Measurements from ENCODE around the gene CDH1. TPM values are rescaled to one million over a fixed set of nuclear protein-coding genes. Genes with fewer than 3 reads are reported as not detected.

Gene CDH1
- total RNA-seq, 3 donors from 2014 or later (not counting 1 experiment from before 2014, with no cell fraction given): 0.50 TPM; not detected in 2

DNA sequence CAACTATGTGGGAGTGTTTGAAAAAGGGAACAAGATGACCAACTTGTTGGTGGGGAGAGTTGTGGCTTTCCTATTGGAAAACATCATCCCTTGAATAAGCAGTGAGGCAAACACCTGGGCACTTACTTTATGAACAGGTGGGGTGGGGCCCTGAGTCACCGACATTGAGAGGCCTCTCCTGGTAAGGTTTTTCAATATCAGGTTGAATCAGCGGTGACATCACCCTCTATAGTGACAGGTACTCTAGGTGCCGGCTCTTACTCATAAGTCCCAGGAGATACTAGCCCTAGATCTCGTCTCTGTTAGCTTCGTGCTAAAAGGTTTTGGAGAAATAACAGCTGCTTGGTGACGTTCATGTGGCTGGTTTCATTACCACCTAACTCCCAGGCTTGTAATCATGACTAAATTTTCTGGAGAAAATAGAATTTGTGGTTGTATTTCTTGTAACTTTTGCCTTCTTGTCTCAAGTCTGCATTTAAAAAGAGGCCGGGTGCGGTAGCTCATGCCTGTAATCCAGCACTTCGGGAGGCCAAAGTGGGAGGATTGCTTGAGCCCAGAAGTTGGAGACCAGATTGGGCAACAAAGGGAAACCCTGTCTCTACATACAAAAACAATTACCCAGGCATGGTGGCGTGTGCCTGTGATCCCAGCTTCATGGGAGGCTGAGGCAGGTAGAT is 19.3 kb downstream of the CDH1 start:
- H3K4me3 ChIP-seq (ENCODE audit: low read length): no peak overlapping the region
- no peaks in the 10 kb centered on the region for H3K27me3 Mint-ChIP-seq (ENCODE audit: low read depth in 2 of 2)
- H3K27ac ChIP-seq (ENCODE audit: low read length): no peak overlapping the region
- H3K9me3 Mint-ChIP-seq: no peaks in the 10 kb centered on the region
- H3K36me3 Mint-ChIP-seq: no peaks in the 10 kb centered on the region
- H3K27me3 ChIP-seq (ENCODE audit: control insufficient read depth, insufficient read depth, low read length): no peaks in the 10 kb centered on the region
- H3K27ac Mint-ChIP-seq: no peak overlapping the region
- no peak overlapping the region for H3K4me3 Mint-ChIP-seq
- DNase-seq: peak in 1 of 2 donors; percentile 25
- peaks cover 18% of the 10 kb centered on the region for H3K4me1 ChIP-seq (ENCODE audit: control insufficient read depth, insufficient read depth, low read length)
- intact Hi-C loops (cut with micrococcal nuclease): no loop called here
- H3K4me1 Mint-ChIP-seq: peaks cover 8 to 15% of the 10 kb centered on the region in 2 donors
- 57% methylated on average over 10 of the region's 10 CpGs for WGBS (ENCODE audit: insufficient coverage)
- H3K9me3 ChIP-seq (ENCODE audit: control insufficient read depth, insufficient read depth, low read length): no peaks in the 10 kb centered on the region
- no peak for ATAC-seq
- H3K36me3 ChIP-seq (ENCODE audit: control insufficient read depth, insufficient read depth, low read length): no peaks in the 10 kb centered on the region
- TF ChIP-seq, protein P1, sequence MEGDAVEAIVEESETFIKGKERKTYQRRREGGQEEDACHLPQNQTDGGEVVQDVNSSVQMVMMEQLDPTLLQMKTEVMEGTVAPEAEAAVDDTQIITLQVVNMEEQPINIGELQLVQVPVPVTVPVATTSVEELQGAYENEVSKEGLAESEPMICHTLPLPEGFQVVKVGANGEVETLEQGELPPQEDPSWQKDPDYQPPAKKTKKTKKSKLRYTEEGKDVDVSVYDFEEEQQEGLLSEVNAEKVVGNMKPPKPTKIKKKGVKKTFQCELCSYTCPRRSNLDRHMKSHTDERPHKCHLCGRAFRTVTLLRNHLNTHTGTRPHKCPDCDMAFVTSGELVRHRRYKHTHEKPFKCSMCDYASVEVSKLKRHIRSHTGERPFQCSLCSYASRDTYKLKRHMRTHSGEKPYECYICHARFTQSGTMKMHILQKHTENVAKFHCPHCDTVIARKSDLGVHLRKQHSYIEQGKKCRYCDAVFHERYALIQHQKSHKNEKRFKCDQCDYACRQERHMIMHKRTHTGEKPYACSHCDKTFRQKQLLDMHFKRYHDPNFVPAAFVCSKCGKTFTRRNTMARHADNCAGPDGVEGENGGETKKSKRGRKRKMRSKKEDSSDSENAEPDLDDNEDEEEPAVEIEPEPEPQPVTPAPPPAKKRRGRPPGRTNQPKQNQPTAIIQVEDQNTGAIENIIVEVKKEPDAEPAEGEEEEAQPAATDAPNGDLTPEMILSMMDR (IDR thresholded peaks at IDR 0.05): no peak

DNA sequence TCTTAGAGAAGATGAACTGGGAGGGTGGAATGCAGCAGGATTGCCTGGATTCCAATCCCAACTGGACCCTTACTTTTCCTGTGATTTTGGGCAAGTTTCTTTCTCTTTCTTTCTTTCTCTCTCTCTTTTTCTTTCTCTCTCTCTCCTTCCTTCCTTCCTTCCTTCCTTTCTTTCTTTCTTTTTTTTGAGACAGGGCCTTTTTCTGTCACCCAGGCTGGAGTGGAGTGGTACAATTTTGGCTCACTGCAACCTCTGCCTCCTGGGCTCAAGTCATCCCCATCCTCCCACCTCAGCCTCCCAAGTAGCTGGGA is 20.5 kb downstream of the CDH1 start:
- Histone ChIP-seq H3K27me3 (ENCODE audit: control insufficient read depth, insufficient read depth, low read length) (no peaks in the 10 kb centered on the region), H3K9me3 (ENCODE audit: control insufficient read depth, insufficient read depth, low read length) (no peaks in the 10 kb centered on the region), H3K36me3 (ENCODE audit: control insufficient read depth, insufficient read depth, low read length) (no peaks in the 10 kb centered on the region), H3K27ac (ENCODE audit: low read length) (no peak overlapping the region), H3K4me1 (ENCODE audit: control insufficient read depth, insufficient read depth, low read length) (peaks cover 8% of the 10 kb centered on the region), H3K4me3 (ENCODE audit: low read length) (no peak overlapping the region)
- Mint-ChIP-seq H3K27ac (no peak overlapping the region), H3K36me3 (no peaks in the 10 kb centered on the region), H3K4me3 (no peak overlapping the region), H3K9me3 (no peaks in the 10 kb centered on the region), H3K4me1 (peaks cover 3 to 8% of the 10 kb centered on the region in 2 donors), H3K27me3 (ENCODE audit: low read depth in 2 of 2) (no peaks in the 10 kb centered on the region)
- TF ChIP-seq, protein P1 (IDR thresholded peaks at IDR 0.05): no peak
- DNase-seq (no peak), ATAC-seq (no peak)
- intact Hi-C loops (cut with micrococcal nuclease): no loop called here

DNA sequence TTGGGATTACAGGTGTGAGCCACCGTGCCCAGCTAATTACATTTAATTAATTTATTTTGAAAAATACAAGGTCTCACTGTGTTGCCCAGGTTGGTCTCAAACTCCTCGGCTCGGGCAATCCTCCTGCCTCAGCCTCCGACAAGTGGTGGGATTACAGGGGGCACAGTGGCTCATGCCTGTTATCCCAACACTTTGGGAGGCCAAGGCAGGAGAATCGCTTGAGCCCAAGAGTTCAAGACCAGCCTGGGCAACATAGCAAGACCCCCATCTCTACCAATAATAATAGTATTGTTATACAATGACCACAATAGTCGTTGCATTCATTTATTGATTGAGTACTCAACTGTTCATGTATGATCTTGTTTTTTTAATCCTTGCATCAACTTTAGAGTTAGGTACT is 22.0 kb downstream of the CDH1 start:
- intact Hi-C loops (cut with micrococcal nuclease): no loop called here
- Mint-ChIP-seq H3K9me3 (no peaks in the 10 kb centered on the region), H3K4me1 (peaks cover 0 to 6% of the 10 kb centered on the region in 2 donors), H3K36me3 (no peaks in the 10 kb centered on the region), H3K27me3 (ENCODE audit: low read depth in 2 of 2) (peaks cover 0 to 4% of the 10 kb centered on the region in 2 donors), H3K4me3 (no peak overlapping the region), H3K27ac (no peak overlapping the region)
- WGBS (ENCODE audit: insufficient coverage): 98% methylated on average over 4 of the region's 6 CpGs
- H3K4me3 ChIP-seq (ENCODE audit: low read length): no peak overlapping the region
- H3K9me3 ChIP-seq (ENCODE audit: control insufficient read depth, insufficient read depth, low read length): no peaks in the 10 kb centered on the region
- TF ChIP-seq, protein P1 (IDR thresholded peaks at IDR 0.05): no peak
- H3K27ac ChIP-seq (ENCODE audit: low read length): no peak overlapping the region
- no peaks in the 10 kb centered on the region for H3K27me3 ChIP-seq (ENCODE audit: control insufficient read depth, insufficient read depth, low read length)
- ATAC-seq (no peak), DNase-seq (no peak)
- H3K4me1 ChIP-seq (ENCODE audit: control insufficient read depth, insufficient read depth, low read length): no peaks in the 10 kb centered on the region
- no peaks in the 10 kb centered on the region for H3K36me3 ChIP-seq (ENCODE audit: control insufficient read depth, insufficient read depth, low read length)

DNA sequence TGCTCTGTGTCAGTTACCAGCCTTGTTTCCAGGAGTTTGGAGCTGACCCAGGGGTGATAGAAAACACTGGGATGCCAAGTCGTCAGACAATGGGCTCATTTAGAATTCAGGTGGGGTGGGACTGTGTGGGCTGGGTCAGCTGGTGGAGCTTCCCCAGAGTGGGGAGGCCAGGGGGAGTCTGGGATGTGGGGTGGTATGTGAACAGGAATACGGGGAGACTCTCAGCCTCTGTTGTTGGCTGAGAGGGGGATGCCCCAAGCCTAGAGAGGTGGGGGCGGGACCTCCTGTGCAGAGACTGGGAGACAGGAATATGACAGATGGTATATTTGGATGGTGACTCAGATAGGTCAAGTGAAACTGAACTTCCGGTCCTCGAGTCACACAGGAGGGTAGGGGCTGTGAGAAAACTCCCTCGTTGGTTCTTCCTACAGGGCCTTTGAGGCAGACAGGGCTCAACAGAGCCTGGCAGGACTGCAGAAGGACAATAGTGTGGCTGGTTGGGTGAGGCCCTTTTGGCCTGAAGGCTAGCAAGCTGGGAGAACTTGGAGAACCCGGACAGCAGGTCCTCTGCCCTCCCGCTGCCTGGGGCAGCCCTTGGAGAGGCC is 23.7 kb downstream of the CDH1 start:
- H3K4me1 ChIP-seq (ENCODE audit: control insufficient read depth, insufficient read depth, low read length): no peaks in the 10 kb centered on the region
- Mint-ChIP-seq H3K4me1 (peaks cover 0 to 6% of the 10 kb centered on the region in 2 donors), H3K36me3 (no peaks in the 10 kb centered on the region), H3K9me3 (no peaks in the 10 kb centered on the region), H3K27me3 (ENCODE audit: low read depth in 2 of 2) (peaks cover 0 to 12% of the 10 kb centered on the region in 2 donors), H3K27ac (no peak overlapping the region), H3K4me3 (no peak overlapping the region)
- no peak for DNase-seq
- ATAC-seq: peak in 2 of 3 donors; percentile 30 to 38
- H3K36me3 ChIP-seq (ENCODE audit: control insufficient read depth, insufficient read depth, low read length): no peaks in the 10 kb centered on the region
- TF ChIP-seq, protein P1 (IDR thresholded peaks at IDR 0.05): no peak
- intact Hi-C loops (cut with micrococcal nuclease): no loop called here
- H3K27me3 ChIP-seq (ENCODE audit: control insufficient read depth, insufficient read depth, low read length): no peaks in the 10 kb centered on the region
- H3K4me3 ChIP-seq (ENCODE audit: low read length): no peak overlapping the region
- no peak overlapping the region for H3K27ac ChIP-seq (ENCODE audit: low read length)
- H3K9me3 ChIP-seq (ENCODE audit: control insufficient read depth, insufficient read depth, low read length): no peaks in the 10 kb centered on the region
- WGBS (ENCODE audit: insufficient coverage): 65% methylated on average over 8 of the region's 8 CpGs
